Testis (tissue), 2 donors: ENCODE results near the gene ZDHHC17.

ENCODE experiments used
- POLR2A ChIP-seq: fragments of 450-650 bp; IDR thresholded peaks from one replicate; pipeline ENCODE4 v1.6.1; 2017; ENCODE audit warnings: antibody characterized with exemption, mild to moderate bottlenecking, moderate library complexity
- TF ChIP-seq, protein P1 (sequence below), 3 experiments: fragments of 450-650 bp in 2 of 3; fragments of 200-600 bp in 1 of 3; sonication (generic) in 1 of 3; IDR thresholded peaks; one replicate each; pipeline ENCODE4 v1.5.1; 2016 to 2019; ENCODE audit warnings: antibody characterized with exemption in 3 of 3, mild to moderate bottlenecking in 2 of 3, moderate library complexity in 1 of 3

DNA sequence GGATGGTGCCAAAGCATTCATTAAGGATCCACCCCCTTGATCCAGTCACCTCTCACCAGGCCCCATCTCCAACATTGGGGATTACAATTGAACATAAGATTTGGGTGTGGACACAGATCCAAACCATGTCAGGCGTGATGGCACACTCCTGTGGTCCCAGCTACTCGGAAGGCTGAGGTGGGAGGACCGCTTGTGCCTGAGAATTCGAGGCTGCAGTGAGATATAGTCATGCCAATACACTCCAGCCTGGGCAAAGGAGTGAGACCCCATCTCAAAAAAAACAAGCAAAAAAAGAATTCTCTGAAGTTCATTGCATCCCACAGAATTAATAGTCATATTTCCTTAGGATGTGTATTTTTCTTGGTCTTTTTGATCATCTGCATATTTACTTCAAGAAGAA, 34.9 kb downstream of the ZDHHC17 start:
- TF ChIP-seq, protein P1, sequence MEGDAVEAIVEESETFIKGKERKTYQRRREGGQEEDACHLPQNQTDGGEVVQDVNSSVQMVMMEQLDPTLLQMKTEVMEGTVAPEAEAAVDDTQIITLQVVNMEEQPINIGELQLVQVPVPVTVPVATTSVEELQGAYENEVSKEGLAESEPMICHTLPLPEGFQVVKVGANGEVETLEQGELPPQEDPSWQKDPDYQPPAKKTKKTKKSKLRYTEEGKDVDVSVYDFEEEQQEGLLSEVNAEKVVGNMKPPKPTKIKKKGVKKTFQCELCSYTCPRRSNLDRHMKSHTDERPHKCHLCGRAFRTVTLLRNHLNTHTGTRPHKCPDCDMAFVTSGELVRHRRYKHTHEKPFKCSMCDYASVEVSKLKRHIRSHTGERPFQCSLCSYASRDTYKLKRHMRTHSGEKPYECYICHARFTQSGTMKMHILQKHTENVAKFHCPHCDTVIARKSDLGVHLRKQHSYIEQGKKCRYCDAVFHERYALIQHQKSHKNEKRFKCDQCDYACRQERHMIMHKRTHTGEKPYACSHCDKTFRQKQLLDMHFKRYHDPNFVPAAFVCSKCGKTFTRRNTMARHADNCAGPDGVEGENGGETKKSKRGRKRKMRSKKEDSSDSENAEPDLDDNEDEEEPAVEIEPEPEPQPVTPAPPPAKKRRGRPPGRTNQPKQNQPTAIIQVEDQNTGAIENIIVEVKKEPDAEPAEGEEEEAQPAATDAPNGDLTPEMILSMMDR (IDR thresholded peaks at IDR 0.05) = no peak
- no peak for TF ChIP-seq POLR2A
